Measurements from ENCODE around the gene ZBTB7C. TPM values are rescaled to one million over a fixed set of nuclear protein-coding genes. Genes with fewer than 3 reads are reported as not detected.

Gene ZBTB7C
- total and polyA plus RNA-seq, 4 donors, result 0.19 to 1.1 (median 0.45) TPM

DNA sequence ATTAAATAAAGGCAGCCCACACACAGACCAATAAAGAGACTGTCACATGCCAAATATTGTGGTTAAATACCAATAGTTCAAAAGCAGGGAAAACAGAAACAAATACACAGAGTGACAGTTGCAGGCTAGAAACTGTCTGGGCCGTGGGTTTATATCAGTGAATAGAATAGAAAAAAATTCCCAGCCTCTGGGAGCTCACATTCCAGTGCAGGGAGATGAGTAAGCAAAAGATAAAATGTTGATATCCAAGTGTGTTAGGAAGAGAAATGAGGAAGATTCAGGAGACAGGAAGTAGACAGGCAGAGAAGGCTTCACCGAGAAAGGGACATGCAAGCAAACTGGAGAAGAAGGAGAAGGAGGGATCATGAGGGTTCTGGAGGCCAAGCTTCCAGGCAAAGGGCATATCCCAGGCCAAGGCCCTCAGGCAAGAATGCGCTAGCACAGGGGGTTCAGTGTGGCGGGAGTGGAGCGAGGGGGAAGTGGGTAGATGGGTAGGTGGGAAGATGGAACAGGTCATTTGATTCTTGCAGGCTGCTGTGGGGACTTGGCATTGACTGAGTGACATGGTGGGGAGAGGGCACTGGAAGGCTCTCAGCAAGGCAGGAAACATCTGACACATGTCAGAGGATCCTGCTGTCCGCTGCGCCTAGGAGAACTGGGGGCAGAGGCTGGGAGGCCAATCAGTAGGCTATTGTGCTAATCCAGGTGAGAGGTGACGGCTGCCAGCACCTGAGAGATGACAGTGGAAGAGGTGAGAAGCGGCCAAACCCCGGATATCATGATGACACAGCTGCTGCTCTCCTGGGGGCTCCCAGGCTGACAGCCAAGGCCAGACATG lies 89.2 kb downstream of the ZBTB7C start (continued):
- TF ChIP-seq, protein P1, sequence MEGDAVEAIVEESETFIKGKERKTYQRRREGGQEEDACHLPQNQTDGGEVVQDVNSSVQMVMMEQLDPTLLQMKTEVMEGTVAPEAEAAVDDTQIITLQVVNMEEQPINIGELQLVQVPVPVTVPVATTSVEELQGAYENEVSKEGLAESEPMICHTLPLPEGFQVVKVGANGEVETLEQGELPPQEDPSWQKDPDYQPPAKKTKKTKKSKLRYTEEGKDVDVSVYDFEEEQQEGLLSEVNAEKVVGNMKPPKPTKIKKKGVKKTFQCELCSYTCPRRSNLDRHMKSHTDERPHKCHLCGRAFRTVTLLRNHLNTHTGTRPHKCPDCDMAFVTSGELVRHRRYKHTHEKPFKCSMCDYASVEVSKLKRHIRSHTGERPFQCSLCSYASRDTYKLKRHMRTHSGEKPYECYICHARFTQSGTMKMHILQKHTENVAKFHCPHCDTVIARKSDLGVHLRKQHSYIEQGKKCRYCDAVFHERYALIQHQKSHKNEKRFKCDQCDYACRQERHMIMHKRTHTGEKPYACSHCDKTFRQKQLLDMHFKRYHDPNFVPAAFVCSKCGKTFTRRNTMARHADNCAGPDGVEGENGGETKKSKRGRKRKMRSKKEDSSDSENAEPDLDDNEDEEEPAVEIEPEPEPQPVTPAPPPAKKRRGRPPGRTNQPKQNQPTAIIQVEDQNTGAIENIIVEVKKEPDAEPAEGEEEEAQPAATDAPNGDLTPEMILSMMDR (IDR thresholded peaks at IDR 0.05; ENCODE audit: low read depth, low read length, missing input control), result no peak

DNA sequence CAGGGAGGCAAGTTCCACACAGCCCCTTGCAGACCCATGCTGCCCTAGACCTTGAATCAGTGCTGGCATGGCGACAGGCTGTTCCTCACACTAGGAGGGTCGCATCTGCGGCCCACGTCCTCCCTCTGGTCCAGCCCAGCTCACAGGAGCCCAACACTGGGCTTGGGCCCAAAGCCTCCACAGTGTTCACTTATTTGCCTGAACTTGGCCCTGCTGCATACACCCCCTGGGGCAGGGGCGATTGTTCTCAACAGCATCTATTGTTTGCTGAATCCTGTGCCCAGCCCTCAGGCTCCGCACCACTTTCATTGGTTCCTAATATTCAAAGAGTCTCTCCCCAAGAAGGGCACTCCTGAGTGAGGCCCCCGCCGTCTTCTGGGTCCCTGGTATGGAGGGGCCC lies 90.7 kb downstream of the ZBTB7C start:
- H3K27me3 ChIP-seq (ENCODE audit: control insufficient read depth in 4 of 4, insufficient read depth in 4 of 4, low read length in 3 of 4), result no peaks in the 10 kb centered on the region
- H3K4me3 ChIP-seq (ENCODE audit: low read depth in 1 of 3, low read length in 3 of 3), result no peak overlapping the region
- no peak for DNase-seq (ENCODE audit: low spot score)
- no peak overlapping the region for H3K27ac ChIP-seq (ENCODE audit: low read depth in 1 of 2, low read length in 2 of 2)
- no peak for TF ChIP-seq EGR1 (IDR thresholded peaks at IDR 0.05; ENCODE audit: low read depth in 2 of 2)
- TF ChIP-seq SP1 (IDR thresholded peaks at IDR 0.05), result no peak
- TF ChIP-seq, protein P2, sequence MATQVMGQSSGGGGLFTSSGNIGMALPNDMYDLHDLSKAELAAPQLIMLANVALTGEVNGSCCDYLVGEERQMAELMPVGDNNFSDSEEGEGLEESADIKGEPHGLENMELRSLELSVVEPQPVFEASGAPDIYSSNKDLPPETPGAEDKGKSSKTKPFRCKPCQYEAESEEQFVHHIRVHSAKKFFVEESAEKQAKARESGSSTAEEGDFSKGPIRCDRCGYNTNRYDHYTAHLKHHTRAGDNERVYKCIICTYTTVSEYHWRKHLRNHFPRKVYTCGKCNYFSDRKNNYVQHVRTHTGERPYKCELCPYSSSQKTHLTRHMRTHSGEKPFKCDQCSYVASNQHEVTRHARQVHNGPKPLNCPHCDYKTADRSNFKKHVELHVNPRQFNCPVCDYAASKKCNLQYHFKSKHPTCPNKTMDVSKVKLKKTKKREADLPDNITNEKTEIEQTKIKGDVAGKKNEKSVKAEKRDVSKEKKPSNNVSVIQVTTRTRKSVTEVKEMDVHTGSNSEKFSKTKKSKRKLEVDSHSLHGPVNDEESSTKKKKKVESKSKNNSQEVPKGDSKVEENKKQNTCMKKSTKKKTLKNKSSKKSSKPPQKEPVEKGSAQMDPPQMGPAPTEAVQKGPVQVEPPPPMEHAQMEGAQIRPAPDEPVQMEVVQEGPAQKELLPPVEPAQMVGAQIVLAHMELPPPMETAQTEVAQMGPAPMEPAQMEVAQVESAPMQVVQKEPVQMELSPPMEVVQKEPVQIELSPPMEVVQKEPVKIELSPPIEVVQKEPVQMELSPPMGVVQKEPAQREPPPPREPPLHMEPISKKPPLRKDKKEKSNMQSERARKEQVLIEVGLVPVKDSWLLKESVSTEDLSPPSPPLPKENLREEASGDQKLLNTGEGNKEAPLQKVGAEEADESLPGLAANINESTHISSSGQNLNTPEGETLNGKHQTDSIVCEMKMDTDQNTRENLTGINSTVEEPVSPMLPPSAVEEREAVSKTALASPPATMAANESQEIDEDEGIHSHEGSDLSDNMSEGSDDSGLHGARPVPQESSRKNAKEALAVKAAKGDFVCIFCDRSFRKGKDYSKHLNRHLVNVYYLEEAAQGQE (IDR thresholded peaks at IDR 0.05), result no peak
- no peak for TF ChIP-seq HNF4G (IDR thresholded peaks at IDR 0.05)
- no peak for TF ChIP-seq HNF4A (conservative IDR thresholded peaks at IDR 0.05)
- no peak for TF ChIP-seq FOXA2 (IDR thresholded peaks at IDR 0.05)
- TF ChIP-seq, protein P1 (IDR thresholded peaks at IDR 0.05; ENCODE audit: low read depth, low read length, missing input control), result no peak
- no peak for TF ChIP-seq NR2F2 (IDR thresholded peaks at IDR 0.05)
- TF ChIP-seq ATF3 (IDR thresholded peaks at IDR 0.05), result no peak
- TF ChIP-seq RAD21 (IDR thresholded peaks at IDR 0.05), result no peak
- TF ChIP-seq GABPA (IDR thresholded peaks at IDR 0.05 in 1 of 2, conservative IDR thresholded peaks at IDR 0.05 in 1 of 2), result no peak
- TF ChIP-seq, protein P3, sequence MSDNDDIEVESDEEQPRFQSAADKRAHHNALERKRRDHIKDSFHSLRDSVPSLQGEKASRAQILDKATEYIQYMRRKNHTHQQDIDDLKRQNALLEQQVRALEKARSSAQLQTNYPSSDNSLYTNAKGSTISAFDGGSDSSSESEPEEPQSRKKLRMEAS (IDR thresholded peaks at IDR 0.05), result no peak
- no peak for TF ChIP-seq TAF1 (conservative IDR thresholded peaks at IDR 0.05)
- no peak for TF ChIP-seq YY1 (IDR thresholded peaks at IDR 0.05)
- no peaks in the 10 kb centered on the region for H3K36me3 ChIP-seq (ENCODE audit: control insufficient read depth in 4 of 4, insufficient read depth in 3 of 4, low read depth in 1 of 4, low read length in 3 of 4)
- WGBS, result 94% methylated on average over 8 of the region's 8 CpGs
- peaks cover 0 to 3% (median 0%) of the 10 kb centered on the region in 4 donors for H3K4me1 ChIP-seq (ENCODE audit: control insufficient read depth in 4 of 4, insufficient read depth in 4 of 4, low read length in 3 of 4)
- H3K9me3 ChIP-seq (ENCODE audit: control insufficient read depth in 4 of 4, low read length in 3 of 4), result no peaks in the 10 kb centered on the region
- H3K9ac ChIP-seq (ENCODE audit: low read depth in 1 of 2, low read length in 2 of 2), result no peak overlapping the region

Measured in liver (tissue), 9 donors.